Neural cell (in vitro differentiated cells): ENCODE data around the gene C17orf75. TPM values are rescaled to one million over a fixed set of nuclear protein-coding genes. Genes with fewer than 3 reads are reported as not detected.
A peak's percentile ranks its signal among the peaks of the same experiment; 100 is the strongest.

ENCODE experiments used
- H2AFZ ChIP-seq: fragments of 200-600, 300-800 bp; sonication (generic), shearing (Covaris generic); 2 replicates; pipeline ENCODE4 v1.6.0; 2014; ENCODE audit warnings: low read depth, mild to moderate bottlenecking, antibody characterized with exemption, low read length, moderate library complexity
- H3F3A ChIP-seq: fragments of 200-600 bp; shearing (Covaris generic); 2 replicates; pipeline ENCODE4 v1.6.1; 2016; ENCODE audit warnings: mild to moderate bottlenecking, moderate library complexity, mixed read lengths, antibody characterized with exemption, low read length; ENCODE audit not compliant: insufficient read depth, poor library complexity, severe bottlenecking
- H3K27ac ChIP-seq: fragments of 200-600, 300-800 bp; sonication (generic), shearing (Covaris generic); 2 replicates; pipeline ENCODE4 v1.5.1; 2014; ENCODE audit warnings: mild to moderate bottlenecking, low read length, moderate library complexity
- H3K27me3 ChIP-seq: fragments of 300-800, 200-600 bp; sonication (generic), shearing (Covaris generic); 2 replicates; pipeline ENCODE4 v1.6.0; 2014; ENCODE audit warnings: mild to moderate bottlenecking, low read depth, low read length, moderate library complexity; ENCODE audit not compliant: insufficient read depth
- H3K36me3 ChIP-seq: fragments of 300-800, 200-600 bp; sonication (generic), shearing (Covaris generic); 2 replicates; pipeline ENCODE4 v1.5.1; 2014; ENCODE audit warnings: mild to moderate bottlenecking, antibody characterized with exemption, low read length, moderate library complexity; ENCODE audit not compliant: insufficient read depth
- H3K4me2 ChIP-seq: fragments of 300-800, 200-600 bp; sonication (generic), shearing (Covaris generic); 2 replicates; pipeline ENCODE4 v1.6.0; 2014; ENCODE audit warnings: mild to moderate bottlenecking, low read length
- H3K4me3 ChIP-seq: fragments of 300-800, 200-600 bp; sonication (generic), shearing (Covaris generic); 2 replicates; pipeline ENCODE4 v1.5.1; 2014; ENCODE audit warnings: mild to moderate bottlenecking, low read length, moderate library complexity
- H3K79me2 ChIP-seq: fragments of 200-600 bp; shearing (Covaris generic); replicated peaks from 2 replicates; pipeline ENCODE4 v1.6.0; 2014; ENCODE audit warnings: mild to moderate bottlenecking, low read length, moderate library complexity; ENCODE audit not compliant: insufficient read depth
- H3K9ac ChIP-seq: fragments of 300-800, 200-600 bp; sonication (generic), shearing (Covaris generic); 2 replicates; pipeline ENCODE4 v1.6.1; 2016; ENCODE audit warnings: mild to moderate bottlenecking, low read length, mixed read lengths
- H3K9me2 ChIP-seq: fragments of 200-600 bp; shearing (Covaris generic); 2 replicates; pipeline ENCODE4 v1.6.1; 2016; ENCODE audit warnings: mild to moderate bottlenecking, low read length, mixed read lengths; ENCODE audit not compliant: insufficient read depth
- H3K9me3 ChIP-seq: fragments of 200-600, 300-800 bp; sonication (generic), shearing (Covaris generic); 2 replicates; pipeline ENCODE4 v1.6.1; 2016; ENCODE audit warnings: mild to moderate bottlenecking, mixed run types, low read length, moderate library complexity, mixed read lengths
- H4K20me1 ChIP-seq: fragments of 200-600 bp; shearing (Covaris generic); 2 replicates; pipeline ENCODE4 v1.6.1; 2016; ENCODE audit warnings: mild to moderate bottlenecking, mixed run types; ENCODE audit not compliant: insufficient read depth
- CTCF ChIP-seq: fragments of 450-650 bp; IDR thresholded peaks from 2 replicates; pipeline ENCODE4 v1.5.1; 2014; ENCODE audit warnings: antibody characterized with exemption, mild to moderate bottlenecking, moderate library complexity; ENCODE audit not compliant: poor library complexity, severe bottlenecking
- EP300 ChIP-seq: fragments of 450-650 bp; conservative IDR thresholded peaks from 2 replicates; pipeline ENCODE4 v1.6.1; 2014; ENCODE audit warnings: antibody characterized with exemption, mild to moderate bottlenecking, moderate library complexity; ENCODE audit not compliant: poor library complexity, severe bottlenecking
- EZH2 ChIP-seq: fragments of 200-600, 300-800 bp; shearing (Covaris generic), sonication (generic); IDR thresholded peaks from 2 replicates; pipeline ENCODE4 v1.6.1; 2014; ENCODE audit warnings: antibody characterized with exemption, low read length, borderline replicate concordance, mild to moderate bottlenecking; ENCODE audit not compliant: insufficient read depth, poor library complexity, severe bottlenecking
- MXI1 ChIP-seq: fragments of 450-650 bp; conservative IDR thresholded peaks from 2 replicates; pipeline ENCODE4 v1.6.1; 2014; ENCODE audit warnings: antibody characterized with exemption, mild to moderate bottlenecking; ENCODE audit not compliant: poor library complexity, severe bottlenecking
- POLR2AphosphoS5 ChIP-seq: IDR thresholded peaks from 2 replicates; pipeline ENCODE4 v1.6.1; 2012
- RAD21 ChIP-seq: fragments of 450-650 bp; conservative IDR thresholded peaks from 2 replicates; pipeline ENCODE4 v1.6.1; 2014; ENCODE audit warnings: antibody characterized with exemption, mild to moderate bottlenecking, moderate library complexity
- REST ChIP-seq: IDR thresholded peaks from 2 replicates; pipeline ENCODE4 v1.6.1; 2012; ENCODE audit warnings: borderline replicate concordance
- SMC3 ChIP-seq: fragments of 450-650 bp; conservative IDR thresholded peaks from 2 replicates; pipeline ENCODE4 v1.6.1; 2014; ENCODE audit warnings: antibody characterized with exemption, mild to moderate bottlenecking, moderate library complexity; ENCODE audit not compliant: poor library complexity
- TAF1 ChIP-seq: IDR thresholded peaks from 2 replicates; pipeline ENCODE4 v1.6.1; 2012; ENCODE audit warnings: low read depth
- polyA plus RNA-seq: library from polyadenylated mRNA; depleted of rRNA; stranded (reverse); fragments of >200 nt; gene quantifications from 2 replicates; pipeline ENCODE4 v1.2.3, GENCODE V29; 2014

Gene C17orf75
- polyA plus RNA-seq, 1 donor from 2014 or later, result 77.0 TPM

GRCh38 chr17:32319548-32319905, 22.4 kb downstream of the C17orf75 start:
- no peak overlapping the region for H3K27ac ChIP-seq
- no peak overlapping the region for H3K4me3 ChIP-seq
- H3K9me3 ChIP-seq, result no peaks in the 10 kb centered on the region
- no peaks in the 10 kb centered on the region for H3K27me3 ChIP-seq
- no peaks in the 10 kb centered on the region for H3K9me2 ChIP-seq
- no peak overlapping the region for H3K4me2 ChIP-seq
- no peak overlapping the region for H2AFZ ChIP-seq
- H4K20me1 ChIP-seq, result no peaks in the 10 kb centered on the region
- TF ChIP-seq POLR2AphosphoS5, result no peak
- TF ChIP-seq EZH2, result no peak
- peak; percentile 67 for TF ChIP-seq SMC3
- peak; percentile 70 for TF ChIP-seq RAD21
- TF ChIP-seq TAF1, result no peak
- no peak for TF ChIP-seq EP300
- peak; percentile 74 for TF ChIP-seq CTCF
- TF ChIP-seq REST, result no peak
- TF ChIP-seq MXI1, result no peak
- no peaks in the 10 kb centered on the region for H3K36me3 ChIP-seq
- H3F3A ChIP-seq, result no peaks in the 10 kb centered on the region
- H3K9ac ChIP-seq, result no peak overlapping the region
- no peaks in the 10 kb centered on the region for H3K79me2 ChIP-seq

- H3F3A ChIP-seq, result no peaks in the 10 kb centered on the region
- H3K27ac ChIP-seq, result no peak overlapping the region
- no peaks in the 10 kb centered on the region for H3K9me2 ChIP-seq
- no peak overlapping the region for H3K4me3 ChIP-seq
- TF ChIP-seq CTCF (no peak), SMC3 (no peak), POLR2AphosphoS5 (no peak), REST (no peak), EZH2 (no peak), EP300 (no peak), RAD21 (no peak), TAF1 (no peak), MXI1 (no peak)
- H4K20me1 ChIP-seq, result no peaks in the 10 kb centered on the region
- no peaks in the 10 kb centered on the region for H3K79me2 ChIP-seq
- no peaks in the 10 kb centered on the region for H3K27me3 ChIP-seq
- H3K36me3 ChIP-seq, result no peaks in the 10 kb centered on the region
- H3K9me3 ChIP-seq, result no peaks in the 10 kb centered on the region
- H2AFZ ChIP-seq, result no peak overlapping the region
- no peak overlapping the region for H3K9ac ChIP-seq
- no peak overlapping the region for H3K4me2 ChIP-seq
Observed at GRCh38 chr17:32318071-32318470, 23.9 kb downstream of the C17orf75 start.
